Activated T-helper 9 cell treated with anti-CD3 and anti-CD28 coated beads, Interleukin-2, amount 50 U/mL, for 16 hours (primary cell): ENCODE results near the gene MTIF2.
"Not testable (repeated sequence)": the region's sequence is repeated elsewhere in the genome, so short reads cannot be mapped to it uniquely, and the experiment has no call there.

Experiments used
- DNase-seq: peaks from one replicate; pipeline ENCODE4 v3.0.0-alpha.2; 2020; ENCODE audit warnings: low read depth

MTIF2 gene

DNA sequence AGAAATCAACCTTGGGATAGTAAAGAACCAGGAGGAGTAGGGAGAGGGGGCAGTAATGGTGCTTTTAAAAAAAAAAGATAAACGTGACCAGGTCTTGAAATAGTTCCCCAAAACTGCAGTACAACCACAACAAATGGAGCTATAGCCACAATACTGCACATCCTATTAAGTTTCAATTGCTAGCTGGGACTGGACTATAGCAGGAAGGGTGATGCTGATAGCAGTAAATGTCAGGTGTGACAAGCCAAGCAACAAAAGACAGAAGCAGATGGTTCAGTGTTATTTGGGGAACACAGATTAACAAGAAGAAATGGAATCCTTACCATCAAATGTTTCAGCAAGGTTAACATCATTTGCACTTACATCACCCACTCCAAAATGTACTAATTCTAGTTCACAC lies 26.4 kb downstream of the MTIF2 start:
- DNase-seq, result no peak

DNA sequence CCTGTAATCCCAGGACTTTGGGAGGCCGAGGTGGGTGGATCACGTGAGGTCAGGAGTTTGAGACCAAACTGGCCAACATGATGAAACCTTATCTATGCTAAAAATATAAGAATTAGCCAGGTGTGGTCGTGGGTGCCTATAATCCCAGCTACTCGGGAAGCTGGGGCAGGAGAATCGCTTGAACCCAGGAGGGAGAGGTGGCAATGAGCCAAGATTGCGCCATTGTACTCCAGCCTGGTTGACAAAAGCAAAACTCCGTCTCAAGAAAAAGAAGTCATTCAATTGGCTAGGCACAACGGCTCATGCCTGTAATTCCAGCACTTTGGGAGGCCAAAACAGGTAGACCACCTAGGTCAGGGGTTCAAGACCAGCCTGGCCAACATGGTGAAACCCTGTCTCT lies 27.4 kb downstream of the MTIF2 start:
- DNase-seq, result not testable (repeated sequence)

DNA sequence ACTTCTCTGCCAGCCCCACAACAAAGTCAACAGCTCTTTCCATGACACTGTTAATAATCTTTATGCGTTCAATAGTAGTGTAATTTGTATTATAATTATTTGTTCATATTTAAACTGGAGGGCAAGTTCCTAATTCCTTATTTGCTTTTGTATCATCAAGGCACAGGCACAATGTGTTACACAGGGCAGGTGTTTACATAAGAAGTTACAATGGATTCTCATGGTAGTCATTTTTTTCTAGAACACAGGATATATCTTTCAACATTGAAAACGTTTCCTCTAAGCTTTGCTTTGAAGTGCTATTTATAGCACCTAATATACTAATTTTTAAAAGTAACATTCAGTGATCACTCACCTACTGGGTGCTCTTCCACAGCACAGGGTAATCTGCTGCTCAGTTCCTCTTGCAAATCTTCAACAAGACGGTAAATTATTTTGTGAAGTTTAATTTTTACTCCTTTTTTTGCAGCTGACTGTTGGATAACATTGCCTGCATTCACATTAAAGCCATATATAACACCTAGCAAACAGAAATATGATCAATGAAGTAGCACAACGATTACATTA lies 29.3 kb downstream of the MTIF2 start:
- DNase-seq, result no peak

DNA sequence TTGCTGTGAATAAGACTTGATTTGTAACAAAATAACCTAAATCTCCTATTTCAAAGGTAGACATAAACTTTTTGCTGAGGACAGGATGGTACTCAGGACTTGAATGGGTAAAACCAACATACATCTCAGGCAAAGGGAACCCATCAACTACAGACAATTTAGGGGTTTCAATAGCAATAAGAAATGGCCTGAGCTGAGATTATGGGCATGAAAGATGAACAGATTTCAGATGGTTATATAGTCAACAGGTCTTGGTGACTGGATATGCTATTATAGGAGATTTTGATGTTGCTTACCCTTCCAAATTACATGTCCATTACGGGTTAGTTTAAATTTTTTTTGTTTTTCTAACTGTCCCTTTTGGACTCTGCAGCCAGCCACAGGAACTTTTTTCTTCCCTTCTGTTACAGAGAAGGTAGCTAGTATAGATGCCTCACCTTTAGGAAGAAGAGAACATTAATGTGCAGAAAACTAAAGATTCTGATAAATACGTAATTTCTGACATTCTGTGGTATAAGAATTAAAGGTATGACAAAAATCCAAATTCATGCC lies 32.0 kb downstream of the MTIF2 start:
- no peak for DNase-seq

DNA sequence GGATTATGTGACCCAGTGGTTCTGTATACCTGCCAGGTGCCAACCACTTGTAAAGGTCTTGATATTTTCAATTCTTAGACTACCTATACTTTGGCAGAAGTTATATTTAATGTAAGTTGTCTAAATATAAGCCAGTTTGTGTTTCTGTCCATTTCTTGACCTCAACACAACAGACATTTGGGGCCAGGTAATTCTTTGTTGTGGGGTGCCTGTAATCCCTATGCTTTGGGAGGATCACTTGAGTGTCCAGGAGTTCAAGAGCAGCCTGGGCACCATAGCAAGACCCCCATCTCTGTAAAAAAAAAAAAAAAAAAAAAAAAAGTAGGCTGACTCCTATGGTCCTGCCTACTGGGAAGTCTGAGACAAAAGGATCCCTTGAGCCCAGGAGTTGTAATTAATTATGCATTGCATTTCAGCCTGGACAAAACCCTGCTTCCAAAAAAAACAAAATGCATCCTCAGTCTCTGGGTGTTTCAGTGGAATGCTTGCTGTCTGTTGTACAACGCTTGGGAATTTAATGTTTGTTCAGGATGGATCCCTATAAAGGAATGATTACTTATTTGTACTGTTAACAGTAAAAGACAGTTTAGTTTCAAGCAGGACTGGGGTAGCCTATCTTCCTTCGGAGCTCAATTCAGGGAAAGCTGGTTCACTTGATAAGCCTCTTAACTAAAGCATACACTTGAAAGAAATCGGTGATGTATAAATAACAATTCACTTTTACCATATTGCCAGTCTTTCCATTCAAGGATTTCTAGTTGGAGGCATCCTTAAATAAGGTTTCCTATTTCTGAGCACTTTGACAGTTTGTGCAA lies 33.1 kb downstream of the MTIF2 start:
- DNase-seq, result no peak

DNA sequence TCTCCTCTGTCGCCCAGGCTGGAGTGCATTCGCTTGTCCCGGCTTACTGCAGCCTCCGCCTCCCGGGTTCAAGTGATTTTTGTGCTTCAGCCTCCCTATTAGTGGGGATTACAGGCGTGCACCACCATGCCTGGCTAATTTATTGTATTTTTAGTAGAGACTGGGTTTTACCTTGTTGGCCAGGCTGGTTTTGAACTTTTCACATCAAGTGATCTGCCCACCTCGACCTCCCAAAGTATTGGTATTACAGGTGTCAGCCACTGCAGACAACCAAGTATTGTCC lies 35.4 kb downstream of the MTIF2 start:
- no peak for DNase-seq

DNA sequence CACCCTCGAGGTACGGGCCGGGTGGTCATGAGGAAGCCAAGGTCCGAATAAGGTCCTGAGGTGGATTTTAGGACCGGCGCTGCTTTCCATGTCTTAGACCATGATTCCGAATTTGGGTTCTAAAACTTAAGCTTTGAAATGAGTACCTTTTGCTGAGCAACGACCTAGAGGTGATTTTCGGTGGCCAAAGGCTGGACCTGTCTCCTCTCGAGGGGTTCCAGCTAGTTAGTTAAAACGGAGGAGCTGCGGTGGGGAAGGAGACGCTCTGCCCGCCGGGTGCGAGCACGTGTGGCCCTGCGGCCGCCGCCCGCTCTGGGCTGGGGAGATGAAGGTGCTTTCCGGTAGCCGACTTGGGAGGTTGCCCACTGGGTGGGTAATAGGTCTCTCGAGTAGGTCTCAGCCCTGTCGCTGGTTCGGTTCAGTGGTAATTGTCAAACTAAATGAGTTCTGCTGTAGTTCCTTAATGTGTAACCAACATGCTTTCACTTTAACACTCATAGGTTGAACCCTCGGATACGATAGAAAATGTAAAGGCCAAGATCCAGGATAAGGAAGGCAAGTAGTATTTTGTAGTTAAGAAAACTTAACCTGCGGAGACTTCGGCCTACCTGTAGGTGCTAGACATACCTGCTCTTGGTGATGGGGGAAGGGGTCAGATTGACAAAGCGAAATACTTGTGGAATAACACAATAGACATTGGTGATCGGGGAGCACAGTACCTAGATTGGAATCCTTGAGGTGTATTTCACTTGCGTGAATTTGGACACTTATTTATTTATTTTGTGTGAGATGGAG lies 36.0 kb downstream of the MTIF2 start:
- DNase-seq, result peak; percentile 45

DNA sequence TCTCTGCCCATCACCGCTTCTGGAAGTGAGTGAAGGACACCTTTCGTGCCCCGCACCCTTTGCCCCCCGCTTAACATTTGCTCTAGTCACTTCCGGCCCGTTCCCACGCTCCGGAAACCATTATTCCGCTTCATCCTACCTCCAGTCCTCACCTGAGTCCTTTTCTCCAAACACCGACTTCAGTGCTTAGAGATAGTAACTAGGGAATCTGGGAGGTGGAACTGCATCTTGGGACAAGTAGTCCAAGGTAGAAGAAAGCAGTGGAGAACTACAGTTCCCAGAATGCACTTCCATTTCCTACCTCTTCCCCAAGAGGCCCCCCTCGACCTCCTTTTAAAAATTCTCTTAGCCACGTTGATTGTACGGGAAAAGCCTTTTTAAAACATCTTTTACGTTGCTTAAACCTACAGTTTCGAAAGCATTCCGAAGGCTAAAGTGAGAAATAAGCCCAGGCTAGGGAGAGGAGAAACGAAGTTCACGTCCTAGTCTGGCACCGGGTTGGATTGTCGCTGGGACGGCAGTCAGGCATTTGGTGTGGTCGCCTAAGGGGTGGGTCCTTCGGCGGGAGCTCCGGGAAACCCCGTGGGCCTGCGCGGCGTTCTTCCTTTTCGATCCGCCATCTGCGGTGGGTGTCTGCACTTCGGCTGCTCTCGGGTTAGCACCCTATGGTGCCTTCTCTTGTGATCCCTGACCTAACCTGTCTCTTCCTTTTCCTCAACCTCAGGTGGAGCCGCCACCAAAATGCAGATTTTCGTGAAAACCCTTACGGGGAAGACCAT lies 36.8 kb downstream of the MTIF2 start, which contains the start of the genes CLHC1 and RPS27A:
TSS of gene CLHC1 (minus strand) at position 210 of the 779 bp plus-strand sequence. CDS start 9,882 bp downstream, outside the sequence.
TSS of gene RPS27A (plus strand) at position 605 of the 779 bp plus-strand sequence. CDS start at position 742, 137 bp downstream.
- DNase-seq, result peak; percentile 88

DNA sequence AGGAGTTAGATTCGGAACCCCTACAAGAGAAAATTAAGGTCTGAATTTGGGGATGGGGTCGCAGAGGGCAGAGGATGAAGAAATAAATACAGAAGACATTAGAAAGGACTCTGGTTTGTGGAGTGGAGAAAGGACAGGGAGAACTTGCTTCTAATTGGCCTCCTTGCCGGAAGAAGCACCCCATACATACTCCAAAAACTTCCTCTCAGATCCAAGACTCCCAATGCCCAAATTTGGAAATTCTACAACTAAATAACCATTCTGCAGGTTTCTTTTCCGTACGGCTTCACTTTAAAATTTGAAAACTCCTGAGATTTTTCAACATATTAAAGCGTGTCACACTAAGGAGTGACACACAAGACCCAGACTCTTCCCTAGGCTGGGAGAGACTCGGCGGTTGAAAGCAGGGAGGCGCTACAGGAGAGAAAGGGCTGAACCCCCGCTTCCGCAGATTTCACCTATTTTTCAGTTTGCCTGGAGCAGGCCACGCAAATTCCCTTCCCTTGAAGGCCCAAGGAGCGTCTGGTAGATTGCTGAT lies 37.4 kb downstream of the MTIF2 start:
- no peak for DNase-seq

DNA sequence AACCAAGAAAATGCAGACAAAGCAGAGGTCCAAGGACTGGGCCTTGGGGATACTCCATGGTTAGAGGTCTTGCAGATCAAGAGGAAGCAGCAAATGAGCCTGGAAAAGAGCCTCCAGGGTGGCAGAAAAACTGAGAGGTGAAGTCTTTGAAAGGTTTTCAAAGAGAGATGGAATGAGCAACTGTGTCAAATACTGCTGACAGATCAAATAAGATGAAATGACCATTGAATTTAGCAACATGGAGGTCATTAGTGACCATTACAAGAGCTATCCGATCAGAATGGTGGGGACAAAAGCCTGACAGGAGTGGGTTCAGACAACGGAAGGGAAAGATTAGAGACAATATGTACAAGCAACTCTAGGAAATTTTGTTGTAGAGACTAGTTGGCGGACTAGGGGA lies 38.5 kb downstream of the MTIF2 start:
- DNase-seq, result no peak

DNA sequence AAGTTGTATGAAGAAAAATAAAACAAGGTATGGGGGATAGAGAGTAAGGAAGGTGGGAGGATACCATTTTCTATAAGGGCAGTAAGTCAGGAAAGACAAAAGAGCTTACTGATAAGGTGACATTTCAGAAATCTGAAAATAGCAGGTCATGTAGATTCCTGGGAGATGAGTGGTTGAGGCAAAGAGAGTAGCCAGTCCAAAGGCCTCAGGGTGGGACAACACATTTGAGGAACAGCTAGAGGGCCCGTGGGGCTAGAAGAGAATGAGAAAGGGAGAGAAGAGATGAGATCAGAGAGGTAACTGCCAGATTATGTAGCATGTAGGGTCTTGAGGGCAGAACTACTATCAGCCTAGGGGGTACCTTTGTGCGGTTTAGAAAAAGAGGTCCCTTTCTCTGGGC lies 39.8 kb downstream of the MTIF2 start:
- no peak for DNase-seq

DNA sequence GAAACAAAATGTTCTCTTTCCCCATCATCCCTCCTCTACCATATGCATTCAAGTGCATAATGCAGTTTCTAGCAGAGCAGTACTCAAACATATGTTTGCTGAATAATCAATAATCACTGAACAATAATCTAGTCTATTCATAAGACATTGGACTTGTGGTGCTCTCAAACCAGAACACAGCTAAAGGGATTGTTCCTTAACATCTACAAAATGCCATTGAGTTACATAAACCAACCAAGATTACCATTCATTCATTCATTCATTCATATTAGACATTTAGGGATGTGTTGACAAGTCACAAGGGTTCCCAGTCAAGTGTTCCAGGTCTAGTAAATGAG lies 40.8 kb downstream of the MTIF2 start:
- DNase-seq, result no peak

DNA sequence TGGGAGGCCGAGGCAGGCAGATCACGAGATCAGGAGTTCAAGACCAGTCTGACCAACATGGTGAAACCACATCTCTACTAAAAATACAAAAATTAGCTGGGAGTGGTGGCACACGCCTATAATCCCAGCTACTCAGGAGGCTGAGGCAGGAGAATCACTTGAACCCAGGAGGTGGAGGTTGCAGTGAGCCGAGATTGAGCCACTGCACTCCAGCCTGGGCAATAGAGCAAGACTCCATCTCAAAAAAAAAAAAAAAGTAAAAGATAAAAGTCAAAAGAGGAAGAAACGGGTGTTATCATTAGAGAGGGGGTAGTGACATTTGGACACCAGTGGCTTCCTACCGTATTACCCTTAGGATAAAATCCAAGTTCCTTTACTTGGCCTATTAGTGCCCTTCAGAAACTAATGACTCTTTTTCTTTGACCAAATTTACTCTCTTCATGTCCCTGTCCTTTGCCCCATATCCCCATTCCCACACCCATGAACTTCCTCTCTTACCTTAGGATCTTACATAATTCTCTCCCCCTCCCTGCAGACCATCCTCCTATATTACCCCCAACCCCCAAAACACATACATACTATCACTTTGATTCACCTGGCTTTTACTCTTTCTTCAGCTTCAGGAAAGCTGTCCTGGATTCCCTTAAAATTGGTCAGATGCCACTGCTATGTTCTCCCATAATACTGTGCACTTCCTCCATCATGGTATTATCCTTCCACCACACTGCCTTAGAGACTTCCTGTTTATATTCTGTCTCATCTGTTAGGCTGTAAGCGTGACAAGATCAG lies 41.4 kb downstream of the MTIF2 start:
- not testable (repeated sequence) for DNase-seq

DNA sequence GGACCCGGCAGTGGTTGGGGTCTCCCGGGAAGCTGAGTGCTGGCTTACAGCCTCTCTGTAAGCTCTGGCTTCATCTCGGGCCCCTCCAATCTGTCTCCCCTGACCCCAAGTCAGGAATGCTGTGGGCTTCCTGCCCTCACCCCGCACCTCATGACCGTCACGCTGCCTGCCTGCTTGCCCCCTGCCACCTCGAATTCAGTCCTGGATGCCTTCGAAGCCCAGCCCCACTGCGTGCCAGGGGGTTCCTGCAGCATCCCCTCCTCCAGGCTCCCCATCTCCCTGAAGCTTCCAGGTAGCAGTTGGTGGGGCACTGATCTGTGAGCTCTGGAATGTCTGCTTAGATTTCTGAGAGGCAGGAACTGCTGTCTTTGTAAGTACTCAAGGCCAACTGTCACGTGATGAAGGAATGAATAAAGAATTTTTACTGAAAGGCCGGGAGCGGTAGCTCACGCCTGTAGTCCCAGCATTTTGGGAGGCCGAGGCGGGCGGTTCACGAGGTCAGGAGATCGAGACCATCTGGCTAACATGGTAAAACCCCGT lies 43.5 kb downstream of the MTIF2 start:
- DNase-seq, result no peak

DNA sequence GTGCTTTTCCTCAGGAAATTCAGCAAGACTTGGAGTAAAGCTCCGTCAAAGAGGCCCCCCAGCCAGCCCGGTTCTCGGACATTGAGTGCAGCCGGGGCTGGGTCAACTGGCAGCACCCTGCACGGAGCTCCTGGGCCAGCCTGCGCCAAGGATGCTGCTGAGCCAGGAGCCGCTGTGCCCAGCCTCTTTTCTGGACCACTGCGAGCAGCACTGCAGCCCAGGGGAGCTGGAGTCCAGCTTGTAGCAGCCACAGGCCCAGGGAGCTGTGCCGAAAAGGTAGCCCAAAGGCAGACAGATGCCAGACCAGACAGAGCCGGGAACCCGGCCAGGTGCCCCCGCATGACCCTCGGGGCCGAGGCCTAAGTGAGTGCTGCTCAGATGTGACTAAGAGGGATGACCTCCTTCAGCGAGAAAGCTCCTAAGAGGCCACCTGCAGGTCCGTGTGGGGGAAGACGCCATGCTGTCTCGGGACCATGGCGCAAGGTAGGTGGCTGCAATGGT lies 44.2 kb downstream of the MTIF2 start:
- DNase-seq, result no peak

DNA sequence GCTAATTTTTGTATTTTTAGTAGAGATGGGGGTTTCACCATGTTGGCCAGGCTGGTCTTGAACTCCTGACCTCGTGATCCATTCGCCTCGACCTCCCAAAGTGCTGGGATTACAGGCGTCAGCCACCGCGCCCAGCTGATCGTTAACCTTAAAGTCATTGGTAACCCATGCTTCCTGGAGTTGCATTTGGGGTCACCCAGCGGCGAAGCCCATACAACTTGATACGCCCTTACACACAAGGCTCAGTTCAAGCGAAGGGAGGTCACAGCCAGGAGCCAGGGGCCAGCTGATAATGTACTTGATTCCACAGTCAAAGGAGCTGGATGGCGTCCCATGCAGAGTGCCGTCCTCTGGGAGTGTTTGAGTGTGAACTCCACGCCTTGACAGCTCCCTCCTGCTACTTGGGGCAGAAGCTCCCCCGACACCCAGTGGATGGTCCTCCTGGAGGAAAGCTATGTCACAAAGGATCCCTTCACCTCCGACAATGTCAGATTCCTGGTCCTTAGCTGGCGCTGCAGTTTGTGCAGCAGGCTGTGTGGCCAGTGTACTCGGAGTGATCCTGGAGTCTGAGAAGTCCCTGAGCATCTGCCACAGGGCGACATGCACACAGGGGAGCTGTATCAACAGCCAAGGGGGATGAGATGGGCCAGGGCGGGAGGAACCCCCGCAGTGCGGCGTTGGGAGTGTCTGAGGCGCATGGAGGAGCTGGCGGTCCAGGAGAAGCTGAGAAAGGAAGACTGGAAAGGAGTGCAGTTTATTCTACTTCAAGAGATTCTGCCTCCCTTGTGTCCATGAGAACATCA lies 44.9 kb downstream of the MTIF2 start:
- DNase-seq, result no peak

DNA sequence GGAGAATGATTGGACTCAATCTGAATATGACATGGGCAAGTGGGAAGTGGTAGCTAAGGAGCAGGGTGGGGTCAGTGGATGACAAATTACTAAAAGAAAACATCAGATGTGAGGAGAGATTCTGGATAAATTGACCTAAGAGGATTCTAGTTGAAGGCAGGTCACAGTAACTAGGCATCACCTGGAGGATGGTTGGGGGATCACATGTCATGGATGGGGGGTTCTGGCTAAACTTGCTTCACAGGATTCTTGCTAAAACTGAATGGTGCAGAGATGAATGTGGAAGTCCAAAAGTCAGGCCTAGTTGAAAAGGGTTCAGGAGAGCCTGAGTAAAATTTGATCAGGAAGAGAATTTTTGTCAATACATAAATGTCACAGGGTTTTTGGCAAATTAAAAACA lies 55.2 kb downstream of the MTIF2 start:
- no peak for DNase-seq

DNA sequence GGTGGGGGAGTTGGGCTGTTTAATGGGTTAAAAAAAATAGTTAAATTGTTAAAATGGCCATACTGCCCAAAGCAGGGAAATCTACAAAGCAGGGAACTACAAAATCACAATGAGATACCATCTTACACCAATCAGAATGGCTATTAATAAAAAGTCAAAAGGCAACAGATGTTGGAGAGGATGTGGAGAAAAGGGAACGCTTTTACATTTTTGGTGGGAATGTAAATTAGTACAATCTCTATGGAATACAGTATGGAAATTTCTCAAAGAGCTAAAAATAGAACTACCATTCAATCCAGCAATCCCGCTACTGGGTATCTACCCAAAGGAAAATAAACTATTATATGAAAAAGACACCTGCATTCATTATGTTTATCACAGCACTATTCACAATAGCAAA lies 64.1 kb downstream of the MTIF2 start:
- DNase-seq, result no peak

DNA sequence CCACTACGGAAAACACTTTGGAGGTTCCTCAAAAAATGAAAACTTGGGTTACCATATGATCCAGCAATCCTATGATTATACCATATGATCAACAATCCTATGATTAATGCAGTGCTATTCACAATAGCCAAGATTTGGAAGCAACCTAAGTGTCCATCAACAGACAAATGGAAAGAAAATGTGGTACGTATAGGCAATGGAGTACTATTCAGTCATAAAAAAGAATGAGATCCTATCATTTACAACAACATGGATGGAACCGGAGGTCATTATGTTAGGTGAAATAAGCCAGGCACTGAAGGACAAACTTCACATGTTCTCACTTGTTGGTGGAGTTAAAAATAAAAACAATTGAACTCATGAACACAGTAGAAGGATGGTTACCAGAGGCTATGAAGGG lies 64.5 kb downstream of the MTIF2 start:
- DNase-seq, result no peak

DNA sequence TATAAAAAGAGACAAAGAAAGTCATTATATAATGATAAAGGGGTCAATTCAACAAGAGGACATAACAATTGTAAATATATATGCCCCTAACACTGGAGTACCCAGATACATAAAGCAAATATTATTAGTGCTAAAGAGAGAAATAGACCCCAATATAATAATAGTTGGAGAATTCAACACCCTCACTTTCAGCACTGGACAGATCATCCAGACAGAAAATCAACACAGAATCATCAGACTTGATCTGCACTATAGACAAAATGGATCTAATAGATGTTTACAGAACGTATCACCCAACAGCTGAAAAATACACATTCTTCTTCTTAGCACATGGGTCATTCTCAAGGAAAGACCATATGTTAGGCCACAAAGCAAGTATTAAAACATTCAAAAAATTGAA lies 68.6 kb downstream of the MTIF2 start:
- DNase-seq, result no peak
